ENCODE data around the gene SRMS. TPM values are rescaled to one million over a fixed set of nuclear protein-coding genes. Genes with fewer than 3 reads are reported as not detected.

Gene SRMS
- total and polyA plus RNA-seq, 4 donors = not detected

GRCh38 chr20:63570281-63571086 lies 22.9 kb upstream of the SRMS start:
- 95% methylated on average over 28 of the region's 28 CpGs for WGBS

GRCh38 chr20:63568986-63569949 lies 21.7 kb upstream of the SRMS start:
- Histone ChIP-seq H3K36me3 (ENCODE audit: control insufficient read depth in 4 of 4, insufficient read depth in 3 of 4, low read depth in 1 of 4, low read length in 3 of 4) (peaks cover 0 to 20% (median 15%) of the 10 kb centered on the region in 4 donors), H3K4me3 (ENCODE audit: low read depth in 1 of 3, low read length in 3 of 3) (no peak overlapping the region), H3K9ac (ENCODE audit: low read depth in 1 of 2, low read length in 2 of 2) (no peak overlapping the region), H3K9me3 (ENCODE audit: control insufficient read depth in 4 of 4, low read length in 3 of 4) (no peaks in the 10 kb centered on the region), H3K4me1 (ENCODE audit: control insufficient read depth in 4 of 4, insufficient read depth in 4 of 4, low read length in 3 of 4) (peaks cover 3 to 21% (median 10%) of the 10 kb centered on the region in 4 donors), H3K27ac (ENCODE audit: low read depth in 1 of 2, low read length in 2 of 2) (no peak overlapping the region), H3K27me3 (ENCODE audit: control insufficient read depth in 4 of 4, insufficient read depth in 4 of 4, low read length in 3 of 4) (no peaks in the 10 kb centered on the region)
- 93% methylated on average over 46 of the region's 46 CpGs for WGBS
- TF ChIP-seq RAD21 (IDR thresholded peaks at IDR 0.05) = no peak
- no peak for DNase-seq (ENCODE audit: low spot score)

More at GRCh38 chr20:63570281-63571086, 22.9 kb upstream of the SRMS start:
- DNase-seq (ENCODE audit: low spot score) = no peak
- TF ChIP-seq MAX (IDR thresholded peaks at IDR 0.05) = no peak
- no peaks in the 10 kb centered on the region for H3K27me3 ChIP-seq (ENCODE audit: control insufficient read depth in 4 of 4, insufficient read depth in 4 of 4, low read length in 3 of 4)
- no peak overlapping the region for H3K27ac ChIP-seq (ENCODE audit: low read depth in 1 of 2, low read length in 2 of 2)
- peaks cover 3 to 24% (median 15%) of the 10 kb centered on the region in 4 donors for H3K4me1 ChIP-seq (ENCODE audit: control insufficient read depth in 4 of 4, insufficient read depth in 4 of 4, low read length in 3 of 4)
- H3K9me3 ChIP-seq (ENCODE audit: control insufficient read depth in 4 of 4, low read length in 3 of 4) = no peaks in the 10 kb centered on the region
- H3K9ac ChIP-seq (ENCODE audit: low read depth in 1 of 2, low read length in 2 of 2) = no peak overlapping the region
- no peak overlapping the region for H3K4me3 ChIP-seq (ENCODE audit: low read depth in 1 of 3, low read length in 3 of 3)
- H3K36me3 ChIP-seq (ENCODE audit: control insufficient read depth in 4 of 4, insufficient read depth in 3 of 4, low read depth in 1 of 4, low read length in 3 of 4) = peaks cover 0 to 14% (median 8%) of the 10 kb centered on the region in 4 donors

- DNase-seq (ENCODE audit: low spot score) = no peak
- peaks cover 0 to 29% (median 19%) of the 10 kb centered on the region in 4 donors for H3K36me3 ChIP-seq (ENCODE audit: control insufficient read depth in 4 of 4, insufficient read depth in 3 of 4, low read depth in 1 of 4, low read length in 3 of 4)
- no peak overlapping the region for H3K9ac ChIP-seq (ENCODE audit: low read depth in 1 of 2, low read length in 2 of 2)
- no peak overlapping the region for H3K4me3 ChIP-seq (ENCODE audit: low read depth in 1 of 3, low read length in 3 of 3)
- 88% methylated on average over 43 of the region's 43 CpGs for WGBS
- H3K4me1 ChIP-seq (ENCODE audit: control insufficient read depth in 4 of 4, insufficient read depth in 4 of 4, low read length in 3 of 4) = peaks cover 3 to 17% (median 8%) of the 10 kb centered on the region in 4 donors
- peak overlapping the region in 1 of 2 donors; percentile 33 for H3K27ac ChIP-seq (ENCODE audit: low read depth in 1 of 2, low read length in 2 of 2)
- no peaks in the 10 kb centered on the region for H3K27me3 ChIP-seq (ENCODE audit: control insufficient read depth in 4 of 4, insufficient read depth in 4 of 4, low read length in 3 of 4)
- H3K9me3 ChIP-seq (ENCODE audit: control insufficient read depth in 4 of 4, low read length in 3 of 4) = no peaks in the 10 kb centered on the region
- no peak for TF ChIP-seq RAD21 (IDR thresholded peaks at IDR 0.05)
- no peak for TF ChIP-seq FOXA2 (IDR thresholded peaks at IDR 0.05)
- no peak for TF ChIP-seq SP1 (IDR thresholded peaks at IDR 0.05)
- no peak for TF ChIP-seq CTCF (IDR thresholded peaks at IDR 0.05; ENCODE audit: low read depth, low read length, missing input control)
- no peak for TF ChIP-seq JUND (IDR thresholded peaks at IDR 0.05)
- TF ChIP-seq RXRA (IDR thresholded peaks at IDR 0.05) = no peak
- no peak for TF ChIP-seq ATF3 (IDR thresholded peaks at IDR 0.05)
- TF ChIP-seq HNF4A (conservative IDR thresholded peaks at IDR 0.05) = no peak
- TF ChIP-seq FOXA1 (IDR thresholded peaks at IDR 0.05) = no peak
- no peak for TF ChIP-seq HNF4G (IDR thresholded peaks at IDR 0.05)
- TF ChIP-seq YY1 (IDR thresholded peaks at IDR 0.05) = no peak
- no peak for TF ChIP-seq REST (IDR thresholded peaks at IDR 0.05)
- no peak for TF ChIP-seq MAX (IDR thresholded peaks at IDR 0.05)
- no peak for TF ChIP-seq GABPA (IDR thresholded peaks at IDR 0.05 in 1 of 2, conservative IDR thresholded peaks at IDR 0.05 in 1 of 2)
Measured at GRCh38 chr20:63568170-63568981, 20.8 kb upstream of the SRMS start.

All from liver (tissue), 9 donors.